ENCODE data around the gene GSTT2. TPM values are rescaled to one million over a fixed set of nuclear protein-coding genes. Genes with fewer than 3 reads are reported as not detected.

GSTT2 gene
- total and polyA plus RNA-seq, 2 donors (not counting 3 experiments of a cell fraction or from before 2014, with no cell fraction given), result 3.0 TPM; not detected in 1

GRCh38 chr22:24006207-24006913, 26.4 kb downstream of the GSTT2 start:
- DNase-seq (ENCODE audit: low read depth, low spot score) (no peak), FAIRE-seq (no peak)
- H2AFZ ChIP-seq (ENCODE audit: low read depth, low read length), result no peak overlapping the region
- peaks cover under 1% of the 10 kb centered on the region for H3K79me2 ChIP-seq (ENCODE audit: control insufficient read depth, insufficient read depth, low read length)
- no peak overlapping the region for H3K27ac ChIP-seq (ENCODE audit: insufficient read depth, low read depth, low read length)
- dilution Hi-C loops (cut with MboI; ENCODE audit: extremely low pct_ligation_motif_present, low sequenced_read_pairs) (no loop called here), intact Hi-C loops (cut with micrococcal nuclease) (no loop called here)
- H3K36me3 ChIP-seq (ENCODE audit: control insufficient read depth in 2 of 2, extremely low read depth in 1 of 2, insufficient read depth in 2 of 2, low read length in 2 of 2), result no peaks in the 10 kb centered on the region
- BruUV-seq (replicated peaks), result no TSS peak
- no peak for TF ChIP-seq JUN (IDR thresholded peaks at IDR 0.05; ENCODE audit: borderline replicate concordance, insufficient read depth, insufficient read length, low read depth)
- no peak for TF ChIP-seq POLR2A (IDR thresholded peaks at IDR 0.05; ENCODE audit: low read depth, low read length)
- TF ChIP-seq GATA2 (IDR thresholded peaks at IDR 0.05; ENCODE audit: insufficient read depth, insufficient read length, low read depth, low read length), result no peak
- TF ChIP-seq CTCF (IDR thresholded peaks at IDR 0.05; ENCODE audit: extremely low read depth in 1 of 2, insufficient read depth in 1 of 2, low read depth in 1 of 2, low read length in 2 of 2), result no peak
- TF ChIP-seq FOS (IDR thresholded peaks at IDR 0.05; ENCODE audit: borderline replicate concordance, insufficient read depth, low read length), result no peak
- TF ChIP-seq EZH2 (IDR thresholded peaks at IDR 0.05; ENCODE audit: borderline replicate concordance, low read depth, low read length, severe bottlenecking), result no peak
- no peak for TF ChIP-seq POLR2AphosphoS5 (IDR thresholded peaks at IDR 0.05; ENCODE audit: insufficient read depth, low read depth, low read length)
- no peak for TF ChIP-seq MYC (IDR thresholded peaks at IDR 0.05; ENCODE audit: low read depth, low read length)
- TF ChIP-seq MAX (IDR thresholded peaks at IDR 0.05; ENCODE audit: insufficient read depth, insufficient read length), result no peak
- no peak overlapping the region for H3K9ac ChIP-seq (replicated peaks; ENCODE audit: extremely low read depth, insufficient read depth, low read length)
- H3K9me3 ChIP-seq (replicated peaks; ENCODE audit: control insufficient read depth, insufficient read depth, low read length), result no peaks in the 10 kb centered on the region
- H3K4me2 ChIP-seq (ENCODE audit: insufficient read depth, low read length), result no peak overlapping the region
- H3K4me3 ChIP-seq (replicated peaks in 1 of 3; ENCODE audit: insufficient read depth in 1 of 3, low read depth in 1 of 3, low read length in 3 of 3), result no peak overlapping the region
- CTCF ChIA-PET, result interaction anchor here (1.3 kb wide), 1 partner anchor 24 kb away, joined by 3 read pairs; no protein-coding TSS in a partner anchor
- POLR2A ChIA-PET, result no interaction called here
- H4K20me1 ChIP-seq (replicated peaks; ENCODE audit: control insufficient read depth, extremely low read depth, insufficient read depth, low read length), result no peaks in the 10 kb centered on the region
- no peaks in the 10 kb centered on the region for H3K27me3 ChIP-seq (ENCODE audit: control insufficient read depth in 2 of 2, insufficient read depth in 2 of 2, low read length in 2 of 2)
- H3K9me1 ChIP-seq (replicated peaks; ENCODE audit: control insufficient read depth, extremely low read depth, insufficient read depth, low read length), result no peaks in the 10 kb centered on the region
- no peaks in the 10 kb centered on the region for H3K4me1 ChIP-seq (ENCODE audit: control insufficient read depth, extremely low read depth, insufficient read depth, low read length)

Measured in endothelial cell of umbilical vein (primary cell).